Measurements from ENCODE around the gene F9. TPM values are rescaled to one million over a fixed set of nuclear protein-coding genes. Genes with fewer than 3 reads are reported as not detected.
A peak's percentile ranks its signal among the peaks of the same experiment; 100 is the strongest.

Gene F9
- total and polyA plus RNA-seq, 2 donors (not counting 1 experiment from before 2014, with no cell fraction given): not detected

- no peak overlapping the region for H3K27ac ChIP-seq (ENCODE audit: insufficient read depth, low read length)
- H3K4me2 ChIP-seq (ENCODE audit: extremely low read depth, insufficient read depth, low read length): no peak overlapping the region
- no peak overlapping the region for H3K4me3 ChIP-seq (replicated peaks in 1 of 4; ENCODE audit: control extremely low read depth in 1 of 4, insufficient read depth in 1 of 4, low read depth in 3 of 4, low read length in 4 of 4)
- H3K79me2 ChIP-seq (ENCODE audit: control insufficient read depth, insufficient read depth, low read length): no peaks in the 10 kb centered on the region
- no peaks in the 10 kb centered on the region for H3K36me3 ChIP-seq (ENCODE audit: control insufficient read depth, insufficient read depth, low read length)
- H3K27me3 ChIP-seq (ENCODE audit: control insufficient read depth, insufficient read depth, low read length): no peaks in the 10 kb centered on the region
- TF ChIP-seq EZH2 (IDR thresholded peaks at IDR 0.05; ENCODE audit: low read length, missing control alignments) (no peak), CTCF (conservative IDR thresholded peaks at IDR 0.05 in 1 of 2, IDR thresholded peaks at IDR 0.05 in 1 of 2; ENCODE audit: low read depth in 1 of 2, low read length in 2 of 2) (no peak)
- no peaks in the 10 kb centered on the region for H4K20me1 ChIP-seq (ENCODE audit: control insufficient read depth, extremely low read depth, insufficient read depth, low read length)
- H2AFZ ChIP-seq (ENCODE audit: low read length): no peak overlapping the region
- H3K9ac ChIP-seq (ENCODE audit: insufficient read depth, low read length): no peak overlapping the region
- DNase-seq (ENCODE audit: low read depth in 2 of 2): no peak
- no peaks in the 10 kb centered on the region for H3K4me1 ChIP-seq (ENCODE audit: control insufficient read depth, extremely low read depth, insufficient read depth, low read length)
- H3K9me3 ChIP-seq (ENCODE audit: control insufficient read depth, insufficient read depth, low read depth, low read length): no peaks in the 10 kb centered on the region
These were observed 24.6 kb downstream of the F9 start for GRCh38 chrX:139554991-139555675.

GRCh38 chrX:139559383-139560042 is 29.0 kb downstream of the F9 start:
- DNase-seq (ENCODE audit: low read depth in 2 of 2): peak; percentile 61 to 62
- no peak overlapping the region for H3K4me3 ChIP-seq (replicated peaks in 1 of 4; ENCODE audit: control extremely low read depth in 1 of 4, insufficient read depth in 1 of 4, low read depth in 3 of 4, low read length in 4 of 4)
- no peaks in the 10 kb centered on the region for H3K36me3 ChIP-seq (ENCODE audit: control insufficient read depth, insufficient read depth, low read length)
- H3K9ac ChIP-seq (ENCODE audit: insufficient read depth, low read length): no peak overlapping the region
- H3K27ac ChIP-seq (ENCODE audit: insufficient read depth, low read length): no peak overlapping the region
- H3K4me1 ChIP-seq (ENCODE audit: control insufficient read depth, extremely low read depth, insufficient read depth, low read length): no peaks in the 10 kb centered on the region
- H2AFZ ChIP-seq (ENCODE audit: low read length): no peak overlapping the region
- H3K9me3 ChIP-seq (ENCODE audit: control insufficient read depth, insufficient read depth, low read depth, low read length): no peaks in the 10 kb centered on the region
- no peaks in the 10 kb centered on the region for H3K79me2 ChIP-seq (ENCODE audit: control insufficient read depth, insufficient read depth, low read length)
- no peaks in the 10 kb centered on the region for H4K20me1 ChIP-seq (ENCODE audit: control insufficient read depth, extremely low read depth, insufficient read depth, low read length)
- TF ChIP-seq CTCF (conservative IDR thresholded peaks at IDR 0.05 in 1 of 2, IDR thresholded peaks at IDR 0.05 in 1 of 2; ENCODE audit: low read depth in 1 of 2, low read length in 2 of 2): peak; percentile 43 to 47
- no peak for TF ChIP-seq EZH2 (IDR thresholded peaks at IDR 0.05; ENCODE audit: low read length, missing control alignments)
- H3K4me2 ChIP-seq (ENCODE audit: extremely low read depth, insufficient read depth, low read length): no peak overlapping the region
- H3K27me3 ChIP-seq (ENCODE audit: control insufficient read depth, insufficient read depth, low read length): no peaks in the 10 kb centered on the region

- Histone ChIP-seq H3K27ac (ENCODE audit: insufficient read depth, low read length) (no peak overlapping the region), H4K20me1 (ENCODE audit: control insufficient read depth, extremely low read depth, insufficient read depth, low read length) (no peaks in the 10 kb centered on the region), H3K36me3 (ENCODE audit: control insufficient read depth, insufficient read depth, low read length) (no peaks in the 10 kb centered on the region), H3K79me2 (ENCODE audit: control insufficient read depth, insufficient read depth, low read length) (no peaks in the 10 kb centered on the region), H3K4me1 (ENCODE audit: control insufficient read depth, extremely low read depth, insufficient read depth, low read length) (no peaks in the 10 kb centered on the region), H3K27me3 (ENCODE audit: control insufficient read depth, insufficient read depth, low read length) (no peaks in the 10 kb centered on the region), H3K4me3 (replicated peaks in 1 of 4; ENCODE audit: control extremely low read depth in 1 of 4, insufficient read depth in 1 of 4, low read depth in 3 of 4, low read length in 4 of 4) (no peak overlapping the region), H3K9ac (ENCODE audit: insufficient read depth, low read length) (no peak overlapping the region), H3K9me3 (ENCODE audit: control insufficient read depth, insufficient read depth, low read depth, low read length) (no peaks in the 10 kb centered on the region), H2AFZ (ENCODE audit: low read length) (no peak overlapping the region), H3K4me2 (ENCODE audit: extremely low read depth, insufficient read depth, low read length) (no peak overlapping the region)
- TF ChIP-seq CTCF (conservative IDR thresholded peaks at IDR 0.05 in 1 of 2, IDR thresholded peaks at IDR 0.05 in 1 of 2; ENCODE audit: low read depth in 1 of 2, low read length in 2 of 2) (no peak), EZH2 (IDR thresholded peaks at IDR 0.05; ENCODE audit: low read length, missing control alignments) (no peak)
- peak in 1 of 2 donors; percentile 61 for DNase-seq (ENCODE audit: low read depth in 2 of 2)
These were observed 29.7 kb downstream of the F9 start for GRCh38 chrX:139560221-139560620.

Measured in fibroblast of lung (primary cell).